Measurements from ENCODE around the gene NKX2-2.

DNA sequence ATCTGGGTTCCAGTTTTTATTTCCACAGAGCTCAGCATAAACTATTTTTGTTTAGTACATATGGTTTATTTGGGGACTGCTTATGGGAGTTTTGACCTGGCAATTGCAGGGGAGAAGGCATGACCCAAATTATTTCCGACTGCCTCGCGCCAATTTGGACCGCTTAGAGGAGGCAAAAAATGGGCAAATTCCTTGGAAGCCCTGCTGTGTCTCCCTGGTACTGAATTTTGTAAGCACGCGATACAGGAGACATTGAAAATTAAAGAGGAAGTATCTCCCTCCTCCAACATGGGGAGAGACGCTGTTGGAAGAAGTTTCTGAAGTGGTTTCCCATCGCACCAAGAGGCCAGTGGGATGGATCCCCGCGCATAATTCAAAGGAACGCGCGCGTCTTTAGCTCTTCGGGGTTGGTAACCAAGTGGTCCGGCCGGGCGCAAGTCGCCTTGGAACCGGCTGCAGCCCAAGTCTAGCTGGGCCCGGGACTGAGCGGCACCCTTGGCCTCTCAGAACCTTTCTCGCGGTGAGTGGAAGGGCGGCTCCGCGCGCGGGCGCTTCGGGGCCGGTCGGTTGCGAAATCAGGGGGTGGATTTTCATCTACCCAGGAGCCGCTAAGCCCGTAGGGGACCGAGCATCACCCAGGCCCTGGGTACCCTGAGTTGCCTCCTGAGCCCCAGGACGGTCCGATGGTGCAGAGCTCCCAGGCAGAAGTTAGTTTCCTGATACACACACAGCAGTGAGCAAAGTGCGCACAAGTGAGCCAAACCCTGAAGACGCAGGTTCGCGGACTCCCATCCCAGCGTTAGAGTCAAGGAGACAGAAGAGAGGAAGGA, 6.2 kb downstream of the NKX2-2 start:
- no peak for TF ChIP-seq PHF8 (IDR thresholded peaks at IDR 0.05; ENCODE audit: borderline replicate concordance, low read depth)
- TF ChIP-seq CTCF (IDR thresholded peaks at IDR 0.05) = no peak
- no peak for TF ChIP-seq JUNB (IDR thresholded peaks at IDR 0.05)
- TF ChIP-seq, protein P1, sequence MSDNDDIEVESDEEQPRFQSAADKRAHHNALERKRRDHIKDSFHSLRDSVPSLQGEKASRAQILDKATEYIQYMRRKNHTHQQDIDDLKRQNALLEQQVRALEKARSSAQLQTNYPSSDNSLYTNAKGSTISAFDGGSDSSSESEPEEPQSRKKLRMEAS (IDR thresholded peaks at IDR 0.05) = no peak
- TF ChIP-seq SMC3 (IDR thresholded peaks at IDR 0.05) = no peak
- no peak for TF ChIP-seq RCOR1 (IDR thresholded peaks at IDR 0.05; ENCODE audit: low read depth, low read length)
- TF ChIP-seq HOXB5 (CRISPR knock-in tag; IDR thresholded peaks at IDR 0.05) = no peak
- TF ChIP-seq, protein P2, sequence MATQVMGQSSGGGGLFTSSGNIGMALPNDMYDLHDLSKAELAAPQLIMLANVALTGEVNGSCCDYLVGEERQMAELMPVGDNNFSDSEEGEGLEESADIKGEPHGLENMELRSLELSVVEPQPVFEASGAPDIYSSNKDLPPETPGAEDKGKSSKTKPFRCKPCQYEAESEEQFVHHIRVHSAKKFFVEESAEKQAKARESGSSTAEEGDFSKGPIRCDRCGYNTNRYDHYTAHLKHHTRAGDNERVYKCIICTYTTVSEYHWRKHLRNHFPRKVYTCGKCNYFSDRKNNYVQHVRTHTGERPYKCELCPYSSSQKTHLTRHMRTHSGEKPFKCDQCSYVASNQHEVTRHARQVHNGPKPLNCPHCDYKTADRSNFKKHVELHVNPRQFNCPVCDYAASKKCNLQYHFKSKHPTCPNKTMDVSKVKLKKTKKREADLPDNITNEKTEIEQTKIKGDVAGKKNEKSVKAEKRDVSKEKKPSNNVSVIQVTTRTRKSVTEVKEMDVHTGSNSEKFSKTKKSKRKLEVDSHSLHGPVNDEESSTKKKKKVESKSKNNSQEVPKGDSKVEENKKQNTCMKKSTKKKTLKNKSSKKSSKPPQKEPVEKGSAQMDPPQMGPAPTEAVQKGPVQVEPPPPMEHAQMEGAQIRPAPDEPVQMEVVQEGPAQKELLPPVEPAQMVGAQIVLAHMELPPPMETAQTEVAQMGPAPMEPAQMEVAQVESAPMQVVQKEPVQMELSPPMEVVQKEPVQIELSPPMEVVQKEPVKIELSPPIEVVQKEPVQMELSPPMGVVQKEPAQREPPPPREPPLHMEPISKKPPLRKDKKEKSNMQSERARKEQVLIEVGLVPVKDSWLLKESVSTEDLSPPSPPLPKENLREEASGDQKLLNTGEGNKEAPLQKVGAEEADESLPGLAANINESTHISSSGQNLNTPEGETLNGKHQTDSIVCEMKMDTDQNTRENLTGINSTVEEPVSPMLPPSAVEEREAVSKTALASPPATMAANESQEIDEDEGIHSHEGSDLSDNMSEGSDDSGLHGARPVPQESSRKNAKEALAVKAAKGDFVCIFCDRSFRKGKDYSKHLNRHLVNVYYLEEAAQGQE (IDR thresholded peaks at IDR 0.05) = no peak
- no peak for TF ChIP-seq FOSL2 (IDR thresholded peaks at IDR 0.05)
- no peak for TF ChIP-seq FOSL2 (CRISPR knock-in tag; IDR thresholded peaks at IDR 0.05)
- no peak for TF ChIP-seq JUN (IDR thresholded peaks at IDR 0.05)
- no peak for TF ChIP-seq POLR2A (IDR thresholded peaks at IDR 0.05; ENCODE audit: low read length)
- no peak for TF ChIP-seq EHF (CRISPR knock-in tag; IDR thresholded peaks at IDR 0.05)
